GM21390 (cell line): ENCODE data around the gene KPNA3.

Experiments
- ATAC-seq: cut with Tn5 transposase; IDR thresholded peaks from one replicate; pipeline ENCODE4 v1.9.1; 2021; ENCODE audit not compliant: unreplicated experiment

Gene KPNA3

DNA sequence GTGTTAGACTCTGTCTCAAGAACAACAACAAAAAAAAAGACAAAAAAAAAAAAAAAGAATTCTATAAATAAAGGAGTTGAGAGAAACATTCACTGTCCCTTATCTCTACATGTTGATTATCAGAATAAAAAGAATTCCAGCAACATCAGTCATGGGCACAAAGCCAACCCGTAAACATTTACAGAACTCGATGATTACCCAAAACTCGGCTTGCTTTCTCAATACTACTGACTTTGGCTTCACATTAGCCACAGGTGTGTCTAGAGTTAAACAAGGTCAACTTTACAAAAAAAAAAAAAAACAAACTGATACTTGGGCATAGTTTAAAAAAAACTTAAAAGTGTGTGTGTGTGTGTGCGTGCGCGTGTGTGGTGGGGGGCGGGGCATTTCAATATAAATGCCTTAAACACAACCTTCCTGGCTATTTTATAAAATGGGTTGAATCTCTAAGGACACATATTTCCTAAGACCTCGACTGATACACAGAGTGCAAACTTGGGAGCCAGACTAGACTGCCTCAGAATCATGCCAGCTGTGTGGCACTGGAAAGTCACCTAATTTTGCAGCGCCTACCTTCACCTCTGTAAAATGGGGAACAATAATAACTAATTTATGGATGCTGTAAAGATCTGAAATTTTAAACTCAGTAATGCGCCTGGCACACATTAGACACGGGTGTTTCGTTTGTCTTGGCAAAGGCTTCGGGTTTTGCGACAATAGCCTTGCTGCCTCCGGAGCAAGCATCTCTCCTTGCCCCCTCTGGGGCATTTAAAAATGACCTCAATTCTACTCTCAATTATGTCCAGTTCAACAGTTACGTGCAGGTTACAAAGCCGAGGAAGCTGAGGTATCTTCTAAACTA lies 102.1 kb downstream of the KPNA3 start:
- peak; percentile 29 for ATAC-seq

DNA sequence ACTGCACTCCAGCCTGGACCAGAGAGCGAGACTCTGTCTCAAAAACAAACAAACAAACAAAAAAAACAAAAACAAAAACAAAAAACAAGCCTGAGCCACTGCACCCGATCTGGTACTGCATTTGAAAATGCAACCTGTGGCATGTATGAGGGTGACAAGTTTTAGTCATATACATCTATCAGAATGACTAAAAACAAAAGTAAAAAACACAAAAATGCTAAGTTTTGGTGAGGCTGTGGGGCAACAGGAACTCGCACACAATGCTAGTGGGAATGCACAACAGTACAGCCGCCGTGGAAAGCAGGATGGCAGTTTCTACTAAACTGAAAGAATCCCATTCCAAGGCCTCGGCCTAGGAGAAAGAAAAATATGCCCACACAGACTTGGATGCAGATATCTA lies 109.0 kb downstream of the KPNA3 start:
- ATAC-seq = peak; percentile 81

DNA sequence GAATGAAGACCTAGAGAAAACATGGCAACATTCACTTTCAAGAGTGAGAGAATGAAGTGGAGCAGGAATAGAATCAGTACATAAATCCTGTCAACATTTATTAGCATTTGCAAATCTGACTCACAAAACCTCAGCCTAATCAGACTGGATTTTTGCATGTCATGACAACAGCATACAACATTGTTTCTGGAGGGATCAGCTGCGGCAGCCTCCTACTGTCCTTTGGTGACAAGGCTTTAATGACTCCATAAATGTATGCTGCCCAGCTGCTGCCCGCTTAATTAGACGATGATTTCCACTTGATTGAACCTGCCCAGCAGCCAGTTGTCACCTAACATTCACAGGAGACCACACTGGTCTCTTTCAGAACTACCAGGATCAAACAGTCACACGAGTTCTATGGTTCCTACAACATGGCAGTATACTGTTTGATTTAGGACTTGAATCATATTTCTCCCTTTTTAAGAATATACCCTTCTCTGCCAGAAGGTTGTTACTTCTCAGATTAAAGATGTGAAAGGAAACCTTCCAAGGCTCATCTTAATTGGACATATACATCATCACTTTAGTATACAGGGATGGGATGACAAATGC lies 110.5 kb downstream of the KPNA3 start:
- ATAC-seq = no peak

DNA sequence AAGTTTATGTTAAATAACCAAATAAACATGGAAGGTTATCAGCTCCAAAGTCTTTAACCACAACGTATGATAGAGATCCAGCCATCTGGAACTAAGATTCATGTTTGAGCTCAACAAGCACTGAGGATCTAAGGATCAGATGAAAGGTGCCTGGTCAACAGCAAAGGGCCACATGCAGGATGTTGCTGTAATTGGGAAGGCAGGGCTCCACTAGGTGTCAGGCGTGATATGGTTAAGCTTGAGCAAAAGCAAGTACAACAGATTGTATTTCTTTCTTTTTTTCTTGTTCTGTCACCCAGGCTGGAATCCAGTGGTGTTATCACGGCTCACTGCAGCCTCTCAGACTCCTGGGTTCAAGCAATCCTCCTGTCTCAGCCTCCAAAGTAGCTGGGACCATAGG lies 113.2 kb downstream of the KPNA3 start:
- no peak for ATAC-seq

DNA sequence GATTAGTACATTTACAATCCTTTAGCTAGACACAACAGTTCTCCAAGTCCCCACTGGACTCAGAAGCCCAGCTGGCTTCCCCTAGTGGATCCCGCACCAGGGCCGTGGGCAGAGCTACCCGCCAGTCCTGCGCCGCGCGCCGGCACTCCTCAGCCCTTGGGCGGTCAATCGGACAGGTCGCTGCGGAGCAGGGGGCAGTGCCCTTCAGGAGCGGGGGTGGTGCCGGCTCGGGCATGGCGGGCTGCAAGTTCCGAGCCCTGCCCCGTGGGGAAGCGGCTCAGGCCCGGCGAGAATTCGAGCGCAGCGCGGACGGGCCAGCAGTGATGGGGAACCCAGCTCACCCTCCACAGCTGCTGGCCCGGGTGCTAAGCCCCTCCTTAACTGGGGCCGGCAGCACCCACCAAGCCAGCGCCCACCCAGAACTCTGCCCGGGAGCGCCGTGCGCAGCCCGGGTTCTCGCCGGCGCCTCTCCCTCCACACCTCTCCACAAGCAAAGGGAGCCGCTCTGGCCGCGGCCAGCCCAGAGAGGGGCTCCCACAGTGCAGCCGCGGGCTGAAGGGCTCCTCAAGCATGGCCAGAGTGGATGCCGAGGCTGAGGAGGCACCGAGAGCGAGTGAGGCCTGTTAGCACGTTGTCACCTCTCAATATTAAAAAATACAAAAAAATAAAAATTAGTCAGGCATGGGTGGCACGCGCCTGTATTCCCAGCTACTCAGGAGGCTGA lies 114.1 kb downstream of the KPNA3 start:
- ATAC-seq = no peak

DNA sequence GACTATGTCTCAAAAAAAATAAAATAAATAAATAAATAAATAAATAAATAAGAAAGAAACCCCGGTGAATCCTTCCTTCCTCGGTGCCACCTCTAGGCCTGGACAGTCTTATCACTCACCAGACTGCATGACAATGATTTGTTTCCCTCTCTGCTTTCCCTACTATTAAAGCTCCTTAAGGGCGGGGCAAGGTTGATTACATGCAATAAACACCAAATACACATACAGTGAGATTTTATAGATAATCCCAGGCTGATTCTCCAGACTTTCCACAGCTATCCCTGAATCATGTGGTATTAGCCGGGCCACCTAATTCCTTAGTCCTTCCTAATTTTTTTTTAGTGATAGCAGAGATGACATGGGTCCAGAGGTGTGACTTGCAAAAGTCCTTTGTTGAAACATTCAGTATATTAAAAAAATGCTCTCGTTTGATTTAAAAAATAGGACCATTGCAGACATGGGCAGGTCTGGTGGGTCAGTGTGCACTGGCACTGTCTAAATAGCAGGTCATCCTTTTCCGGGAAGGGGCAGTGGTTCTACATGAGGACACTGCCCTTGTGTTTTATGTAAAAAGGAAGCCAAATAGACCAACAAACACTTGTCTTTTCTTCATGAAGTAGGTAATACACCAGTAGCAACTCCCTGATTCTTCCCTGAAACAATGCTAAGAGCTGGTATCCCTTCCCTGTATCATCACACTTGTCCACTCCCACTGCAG lies 115.7 kb downstream of the KPNA3 start:
- no peak for ATAC-seq

DNA sequence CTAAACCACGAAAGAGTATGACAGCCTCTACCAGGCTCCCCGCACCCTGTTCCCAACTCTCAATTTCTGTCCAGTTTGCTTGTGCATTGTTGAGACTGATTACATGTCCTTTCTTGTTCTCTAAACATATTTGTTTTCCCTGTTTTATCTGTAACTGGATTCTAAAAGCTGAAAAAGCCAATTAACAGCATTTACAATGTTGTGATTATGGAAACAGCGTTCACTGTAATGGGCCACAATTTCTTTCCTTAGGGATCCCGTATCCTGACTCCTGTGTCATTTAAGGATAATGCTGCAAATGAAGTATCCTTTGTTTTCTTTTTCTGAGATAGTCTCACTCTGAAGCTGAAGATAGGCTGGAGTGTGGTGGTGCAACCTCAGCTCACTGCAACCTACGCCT lies 121.7 kb downstream of the KPNA3 start:
- no peak for ATAC-seq

DNA sequence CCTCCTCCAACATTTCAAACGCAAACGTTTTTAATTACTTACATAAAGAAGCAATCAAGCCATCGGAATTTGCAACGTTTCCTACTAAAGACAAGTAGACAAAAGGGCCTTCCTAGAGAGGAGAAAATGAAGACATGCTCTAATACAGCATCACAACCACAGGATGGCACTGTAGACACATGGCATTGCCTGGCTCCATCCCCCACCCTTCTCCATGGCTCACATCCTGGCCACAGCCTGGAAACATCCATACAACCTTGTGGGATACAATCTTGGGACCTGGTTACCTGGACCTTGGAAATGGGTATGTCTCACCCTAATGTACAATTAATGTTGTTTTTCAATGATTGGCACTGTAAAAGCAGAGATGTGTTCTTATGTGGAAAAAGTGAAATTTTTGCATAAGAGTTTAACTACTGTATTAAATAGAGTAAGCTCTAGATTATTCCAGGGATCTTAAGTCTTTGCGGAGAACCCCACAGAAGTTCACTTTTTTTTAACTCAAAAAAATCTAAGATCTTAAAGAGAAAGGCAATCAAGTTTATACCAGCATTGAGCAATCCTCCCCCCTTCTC lies 122.7 kb downstream of the KPNA3 start:
- ATAC-seq = no peak

DNA sequence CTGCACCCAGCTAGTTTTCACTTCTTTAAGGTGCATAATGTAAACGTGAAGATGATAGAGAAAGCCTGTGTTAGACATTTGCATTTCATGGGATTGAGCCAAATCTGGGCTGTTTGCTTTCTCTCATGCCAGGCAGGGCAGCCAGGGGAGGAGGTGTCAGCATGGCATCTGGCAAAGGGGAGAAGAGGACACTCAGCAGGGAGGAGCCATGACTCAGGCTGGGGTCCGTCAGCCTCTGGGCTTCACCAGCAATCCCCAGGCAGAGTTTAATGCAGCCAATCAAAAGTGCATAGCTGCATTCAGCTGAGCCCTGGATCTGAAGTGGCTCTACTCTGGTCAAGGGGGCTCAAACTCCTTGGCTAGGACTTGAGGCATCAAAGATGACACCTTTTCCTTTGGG lies 124.7 kb downstream of the KPNA3 start:
- no peak for ATAC-seq

DNA sequence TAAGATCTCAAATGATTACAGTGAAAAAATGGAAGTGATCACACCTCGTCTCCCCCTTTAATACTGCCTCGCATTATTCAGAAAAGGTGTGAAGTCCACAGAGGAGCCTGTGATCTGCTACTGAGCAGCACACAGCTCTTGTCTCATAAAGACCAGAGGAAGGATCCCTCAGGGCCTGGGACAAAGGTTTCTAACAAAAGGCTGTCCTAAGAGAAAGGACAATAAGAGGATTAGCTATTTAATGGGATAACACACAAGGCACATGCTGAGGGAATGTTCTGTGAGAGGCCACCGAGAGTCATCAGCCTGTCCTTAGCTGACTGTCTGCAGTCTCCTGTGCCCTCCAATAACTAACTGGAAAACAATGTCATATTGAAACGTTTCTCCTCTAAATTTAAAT lies 127.9 kb downstream of the KPNA3 start:
- no peak for ATAC-seq

DNA sequence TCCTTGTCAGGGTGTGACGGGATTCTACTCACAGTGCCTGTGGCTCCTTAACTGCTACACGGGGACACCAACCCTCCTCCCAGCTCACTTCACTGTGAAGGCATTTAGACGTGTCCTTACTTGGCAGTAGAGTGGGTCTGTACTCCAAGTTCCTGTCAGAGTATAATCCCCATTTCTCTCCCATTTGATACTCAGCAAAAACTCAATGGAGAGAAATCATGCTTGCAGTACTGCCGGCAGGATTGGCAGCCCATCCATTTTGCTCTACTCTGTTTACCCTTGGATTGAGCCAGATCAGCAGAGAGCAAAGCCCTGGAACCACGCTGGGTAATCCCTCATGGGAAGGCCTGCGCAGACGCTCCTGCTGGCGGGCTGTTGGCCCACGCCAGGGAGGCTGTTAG lies 135.2 kb downstream of the KPNA3 start:
- no peak for ATAC-seq

DNA sequence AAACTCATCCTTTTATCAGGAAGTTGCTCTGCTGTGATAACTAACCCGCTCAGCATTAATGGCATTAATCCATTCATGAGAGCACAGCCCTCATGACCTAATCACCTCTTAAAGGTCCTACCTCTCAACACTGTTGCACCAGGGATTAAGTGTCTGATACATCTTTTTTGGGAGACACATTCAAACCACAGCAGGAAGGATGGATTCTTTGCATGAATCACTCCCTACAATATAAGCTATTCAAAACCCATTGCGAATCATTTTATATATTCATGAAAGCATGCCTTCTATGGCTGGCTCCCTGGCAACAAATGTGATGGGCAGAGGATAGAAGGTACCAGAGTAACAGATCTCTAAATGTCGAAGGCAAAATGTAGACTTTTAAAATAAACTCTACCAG lies 136.6 kb downstream of the KPNA3 start:
- ATAC-seq = no peak

DNA sequence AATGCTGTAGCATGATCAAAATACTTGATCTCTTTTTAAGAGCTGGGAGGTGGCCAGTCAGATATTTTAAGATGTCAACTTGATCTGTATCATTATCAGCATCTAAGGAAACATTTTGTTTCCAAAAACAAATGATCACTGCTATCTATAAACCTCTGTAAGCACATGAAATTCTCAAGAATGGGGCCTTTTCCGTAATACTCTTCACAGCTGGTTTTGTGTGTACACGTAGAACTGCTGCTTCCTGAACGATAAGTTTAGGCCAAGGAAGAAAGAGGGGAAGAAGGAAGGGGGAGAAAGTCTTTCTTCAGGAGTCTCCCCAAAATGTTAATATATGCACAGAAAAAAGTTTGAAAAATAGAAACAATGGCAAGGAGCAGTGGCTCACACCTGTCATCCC lies 138.5 kb downstream of the KPNA3 start:
- ATAC-seq = no peak

DNA sequence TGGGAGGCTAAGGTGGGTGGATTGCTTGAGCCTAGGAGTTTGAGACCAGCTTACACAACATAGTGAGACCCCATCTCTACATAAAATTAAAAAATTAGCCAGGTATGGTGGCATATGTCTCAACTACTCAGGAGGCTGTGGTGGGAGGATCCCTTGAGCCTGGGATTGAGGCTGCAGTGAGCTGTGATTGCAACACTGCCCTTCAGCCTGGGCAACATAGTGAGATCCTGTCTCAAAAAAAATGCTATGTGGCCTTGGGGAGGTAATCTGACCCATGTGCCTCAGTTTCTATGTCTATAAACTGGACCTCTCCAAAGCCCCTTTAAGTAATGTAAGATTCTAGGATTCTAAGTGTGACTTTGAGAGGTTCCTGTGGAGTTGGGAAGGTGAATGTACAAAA lies 139.0 kb downstream of the KPNA3 start:
- no peak for ATAC-seq

DNA sequence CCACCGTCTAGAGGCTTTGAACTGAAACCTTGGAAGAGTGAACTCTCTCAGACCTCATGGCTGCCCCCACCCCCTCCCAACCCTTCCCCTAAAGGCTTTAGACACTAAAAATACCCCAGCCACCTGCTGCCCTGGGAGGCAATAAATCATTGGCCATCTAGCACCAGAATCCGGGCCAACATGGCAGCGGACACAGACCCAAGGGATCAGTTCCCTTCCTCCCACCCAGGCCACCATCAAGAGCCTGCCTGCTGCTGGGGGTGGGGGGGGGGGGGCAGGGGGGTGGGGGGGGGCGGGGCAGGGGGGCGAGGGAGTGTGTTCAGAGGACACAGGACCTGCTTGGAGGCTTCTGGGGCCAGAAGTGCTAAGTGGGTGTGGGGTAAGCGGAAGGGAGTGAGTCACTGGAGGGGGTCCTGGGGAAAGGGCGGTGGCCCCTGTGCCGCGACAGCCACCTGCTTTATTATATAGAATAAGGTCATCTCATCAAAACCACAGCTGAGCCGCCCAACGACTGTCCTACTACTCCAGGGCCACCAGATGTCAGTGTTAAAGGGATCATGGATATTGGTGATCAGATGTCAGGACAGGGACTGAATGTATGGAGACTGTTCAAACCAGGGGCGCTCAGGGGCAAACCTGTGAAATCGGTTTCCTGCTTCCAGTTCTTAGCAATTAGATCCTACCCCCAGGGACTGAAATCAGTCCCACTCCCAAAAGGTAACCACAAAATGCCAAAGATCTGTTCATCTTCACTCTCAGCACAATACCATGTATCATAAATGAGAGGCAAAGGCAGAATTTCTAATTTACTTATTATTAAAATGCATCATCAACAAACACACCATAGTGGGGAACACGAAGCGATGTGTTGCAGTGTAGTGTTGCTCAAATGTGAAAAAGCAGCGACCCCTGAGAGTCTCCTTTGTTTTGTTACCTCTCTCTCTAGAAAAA lies 139.9 kb downstream of the KPNA3 start:
- peak; percentile 67 for ATAC-seq

DNA sequence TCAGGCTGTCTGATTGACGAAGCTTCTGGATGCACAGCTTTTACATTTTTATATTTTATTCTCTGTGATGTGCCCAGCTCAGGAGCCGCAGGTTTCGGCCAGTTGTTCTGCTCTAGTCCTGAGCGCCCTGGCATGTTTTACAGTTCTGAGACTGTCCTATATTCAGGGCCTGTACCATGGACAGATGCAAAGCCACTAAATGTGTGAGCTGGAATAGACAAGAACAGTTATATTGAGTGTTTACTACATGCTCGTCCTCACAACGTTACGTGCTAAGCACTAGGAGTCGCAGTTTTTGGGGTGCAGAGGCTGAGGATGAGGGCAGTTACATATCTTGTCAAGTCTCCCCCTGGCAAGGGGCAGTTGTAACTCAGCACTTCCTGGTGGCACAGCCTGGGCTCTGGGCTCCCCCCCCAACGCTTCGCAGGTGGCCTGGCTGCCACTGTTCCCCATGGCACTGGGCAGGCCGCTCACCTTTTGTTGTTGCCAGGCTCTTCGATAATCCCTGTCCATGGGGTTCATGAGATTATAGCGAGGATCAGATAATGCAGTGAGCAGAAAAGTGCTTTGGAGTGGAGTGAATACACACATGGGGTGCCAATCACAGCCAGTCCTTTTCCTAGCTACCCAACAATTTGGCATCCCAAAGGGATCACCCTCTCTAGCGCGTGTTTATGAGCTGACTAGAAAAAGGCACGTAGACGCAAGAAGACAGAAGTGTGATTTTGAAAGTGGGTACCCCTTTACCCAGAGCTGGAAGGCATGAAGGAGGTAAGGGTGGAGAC lies 140.7 kb downstream of the KPNA3 start:
- no peak for ATAC-seq

DNA sequence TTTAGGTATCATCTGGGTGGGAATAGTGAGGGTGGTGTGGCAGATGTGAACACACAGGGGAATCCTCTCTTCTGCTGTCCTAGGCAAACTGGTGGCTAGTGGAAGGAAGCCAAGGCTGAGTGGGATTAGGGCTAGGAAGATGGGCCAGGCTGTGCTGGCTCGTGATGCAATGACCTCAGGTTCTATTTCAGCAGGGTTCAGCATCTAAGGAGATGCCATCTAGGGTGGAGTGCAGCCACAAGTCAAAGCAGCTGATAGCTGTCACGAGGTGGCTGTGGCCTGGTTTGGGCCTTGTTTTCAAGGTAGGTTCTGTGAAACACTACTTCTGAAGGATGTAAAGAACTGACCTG lies 142.5 kb downstream of the KPNA3 start:
- ATAC-seq = no peak
